Adrenal gland (tissue), 5 donors: Measurements from ENCODE around the gene SLC14A1.

Experiments used
- POLR2A ChIP-seq, 2 donors: fragments of 450-650 bp; IDR thresholded peaks; one replicate each; pipeline ENCODE4 v1.6.1; 2017; ENCODE audit warnings: antibody characterized with exemption in 2 of 2, mild to moderate bottlenecking in 2 of 2, moderate library complexity in 1 of 2
- TF ChIP-seq, protein P1 (sequence below), 6 experiments: fragments of 450-650 bp in 4 of 6; fragments of 200-600 bp in 2 of 6; sonication (generic) in 1 of 6; IDR thresholded peaks; 1 replicate in 5 of 6; 2 replicates in 1 of 6; pipeline versions ENCODE4 v1.5.1 to v1.8.0; 2016 to 2021; ENCODE audit warnings: antibody characterized with exemption in 6 of 6, mild to moderate bottlenecking in 2 of 6, moderate library complexity in 1 of 6
- donor health status: DM: no; HTN: no; CAD: no.

DNA sequence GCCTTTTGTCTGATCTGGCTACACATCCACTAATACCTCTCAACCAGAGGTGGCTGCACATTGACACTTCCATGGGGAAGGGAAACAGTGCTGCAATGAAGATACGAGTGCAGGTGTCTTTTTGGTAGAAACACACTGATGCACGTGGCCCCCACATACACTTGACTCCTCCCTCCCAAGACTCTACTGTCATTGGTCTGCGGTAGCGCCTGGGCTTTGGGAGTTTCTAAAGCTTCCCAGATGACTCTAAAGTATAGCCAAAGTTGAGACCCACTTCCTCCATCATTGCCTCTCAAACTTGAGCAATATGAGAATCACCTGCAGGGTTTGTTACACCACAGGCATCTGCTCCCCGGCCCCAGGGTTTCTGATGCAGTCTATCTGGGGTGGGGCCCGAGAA, 11.0 kb downstream of the SLC14A1 start:
- TF ChIP-seq, protein P1, sequence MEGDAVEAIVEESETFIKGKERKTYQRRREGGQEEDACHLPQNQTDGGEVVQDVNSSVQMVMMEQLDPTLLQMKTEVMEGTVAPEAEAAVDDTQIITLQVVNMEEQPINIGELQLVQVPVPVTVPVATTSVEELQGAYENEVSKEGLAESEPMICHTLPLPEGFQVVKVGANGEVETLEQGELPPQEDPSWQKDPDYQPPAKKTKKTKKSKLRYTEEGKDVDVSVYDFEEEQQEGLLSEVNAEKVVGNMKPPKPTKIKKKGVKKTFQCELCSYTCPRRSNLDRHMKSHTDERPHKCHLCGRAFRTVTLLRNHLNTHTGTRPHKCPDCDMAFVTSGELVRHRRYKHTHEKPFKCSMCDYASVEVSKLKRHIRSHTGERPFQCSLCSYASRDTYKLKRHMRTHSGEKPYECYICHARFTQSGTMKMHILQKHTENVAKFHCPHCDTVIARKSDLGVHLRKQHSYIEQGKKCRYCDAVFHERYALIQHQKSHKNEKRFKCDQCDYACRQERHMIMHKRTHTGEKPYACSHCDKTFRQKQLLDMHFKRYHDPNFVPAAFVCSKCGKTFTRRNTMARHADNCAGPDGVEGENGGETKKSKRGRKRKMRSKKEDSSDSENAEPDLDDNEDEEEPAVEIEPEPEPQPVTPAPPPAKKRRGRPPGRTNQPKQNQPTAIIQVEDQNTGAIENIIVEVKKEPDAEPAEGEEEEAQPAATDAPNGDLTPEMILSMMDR (IDR thresholded peaks at IDR 0.05) = no peak
- no peak for TF ChIP-seq POLR2A (IDR thresholded peaks at IDR 0.05)
